HG03139 (cell line): ENCODE data around the gene S100A13.
"Not testable (repeated sequence)": the region's sequence is repeated elsewhere in the genome, so short reads cannot be mapped to it uniquely, and the experiment has no call there.

ENCODE experiments used
- ATAC-seq: cut with Tn5 transposase; IDR thresholded peaks from one replicate; pipeline ENCODE4 v1.9.1; 2021; ENCODE audit not compliant: unreplicated experiment

Gene S100A13

GRCh38 chr1:153575081-153575491, 52.2 kb downstream of the S100A13 start:
- not testable (repeated sequence) for ATAC-seq

- ATAC-seq, result no peak
Measured at GRCh38 chr1:153573351-153573750, 54.0 kb downstream of the S100A13 start.

- ATAC-seq, result no peak
Measured at GRCh38 chr1:153572569-153573015, 54.7 kb downstream of the S100A13 start.

- ATAC-seq, result no peak
Measured at GRCh38 chr1:153571706-153572105, 55.6 kb downstream of the S100A13 start.

GRCh38 chr1:153570874-153571273, 56.4 kb downstream of the S100A13 start:
- no peak for ATAC-seq

- ATAC-seq, result no peak
Measured at GRCh38 chr1:153569465-153569864, 57.8 kb downstream of the S100A13 start.
